HL-60 (cell line): ENCODE measurements around the gene ACP6.

ENCODE experiments used
- DNase-seq, 2 experiments: peaks; one replicate each; pipeline ENCODE4 v3.0.0-alpha.2; 2010 to 2020; ENCODE audit warnings: low read depth in 1 of 2, low spot score in 1 of 2
- H3K27ac ChIP-seq: fragments of 250-450 bp; sonication (Bioruptor Pico); replicated peaks from 2 replicates; pipeline ENCODE4 v1.5.1; 2020; ENCODE audit warnings: mild to moderate bottlenecking, moderate library complexity
- H3K27me3 ChIP-seq: fragments of 250-450 bp; sonication (Bioruptor Pico); 2 replicates; pipeline ENCODE4 v1.5.1; 2021; ENCODE audit warnings: mild to moderate bottlenecking, moderate library complexity; ENCODE audit not compliant: insufficient read depth, poor library complexity, severe bottlenecking
- H3K4me3 ChIP-seq: replicated peaks from 2 replicates; pipeline ENCODE4 v1.5.1; 2011; ENCODE audit warnings: mild to moderate bottlenecking, control low read depth, low read length; ENCODE audit not compliant: insufficient read depth
- CTCF ChIP-seq: IDR thresholded peaks from one replicate; pipeline ENCODE4 v1.5.1; 2011; ENCODE audit warnings: low read length, control low read depth, inconsistent platforms; ENCODE audit not compliant: insufficient read depth
- GABPA ChIP-seq: IDR thresholded peaks from 2 replicates; pipeline ENCODE4 v1.6.1; 2012; ENCODE audit warnings: low read depth
- POLR2AphosphoS5 ChIP-seq: IDR thresholded peaks from 2 replicates; pipeline ENCODE4 v1.6.1; 2012; ENCODE audit warnings: low read depth
- REST ChIP-seq: IDR thresholded peaks from 2 replicates; pipeline ENCODE4 v1.6.1; 2012; ENCODE audit warnings: low read depth; ENCODE audit not compliant: insufficient replicate concordance
- SPI1 ChIP-seq: IDR thresholded peaks from 2 replicates; pipeline ENCODE4 v1.6.1; 2012; ENCODE audit warnings: low read depth, mild to moderate bottlenecking, borderline replicate concordance

The ACP6 gene

GRCh38 chr1:147598621-147599361, 71.5 kb downstream of the ACP6 start:
- TF ChIP-seq POLR2AphosphoS5 (no peak), SPI1 (no peak), CTCF (no peak), GABPA (no peak), REST (no peak)
- H3K4me3 ChIP-seq, result peak overlapping the region; percentile 62
- no peak overlapping the region for H3K27ac ChIP-seq
- DNase-seq, result no peak
- H3K27me3 ChIP-seq, result peaks cover 48% of the 10 kb centered on the region

- no peak for DNase-seq
- TF ChIP-seq REST (no peak), POLR2AphosphoS5 (no peak), CTCF (no peak), SPI1 (no peak), GABPA (no peak)
- Histone ChIP-seq H3K4me3 (no peak overlapping the region), H3K27me3 (peaks cover 48% of the 10 kb centered on the region), H3K27ac (no peak overlapping the region)
These were observed 73.3 kb downstream of the ACP6 start for GRCh38 chr1:147597010-147597409.
